Measurements from ENCODE around the gene PAIP2B. TPM values are rescaled to one million over a fixed set of nuclear protein-coding genes. Genes with fewer than 3 reads are reported as not detected.

Gene PAIP2B
- total and polyA plus RNA-seq, 9 of the 15 experiments (the other 6 are each of a cell fraction or from before 2014, with no cell fraction given) = 0.18 to 0.38 (median 0.25) TPM

- H2AFZ ChIP-seq (ENCODE audit: low read depth, low read length) = no peak overlapping the region
- no peak for ATAC-seq
- no peak overlapping the region for H3K9ac ChIP-seq (ENCODE audit: insufficient read depth in 1 of 2, low read depth in 2 of 2, low read length in 2 of 2)
- peaks cover 7 to 8% of the 10 kb centered on the region in 2 experiments; a peak in 2 of 5 replicates for H3K27me3 ChIP-seq (ENCODE audit: control insufficient read depth in 2 of 2, insufficient read depth in 2 of 2, low read length in 2 of 2)
- ChIA-PET CTCF (ENCODE audit: low intra/inter-chr PET ratio) (no interaction called here), POLR2A (no interaction called here)
- H3K9me3 ChIP-seq (replicated peaks; ENCODE audit: control insufficient read depth, insufficient read depth, low read depth, low read length) = no peaks in the 10 kb centered on the region
- no peak overlapping the region for H3K4me3 ChIP-seq
- H4K20me1 ChIP-seq (replicated peaks; ENCODE audit: control insufficient read depth, insufficient read depth, low read length) = no peaks in the 10 kb centered on the region
- FAIRE-seq = no peak
- DNase-seq (ENCODE audit: extremely low read depth in 1 of 4, low spot score in 3 of 4) = no peak
- BruUV-seq (replicated peaks) = no TSS peak
- H3K79me2 ChIP-seq (ENCODE audit: control insufficient read depth, insufficient read depth, low read length) = no peaks in the 10 kb centered on the region
- in situ Hi-C loops (cut with MboI) = no loop called here
- H3K9me1 ChIP-seq (ENCODE audit: control insufficient read depth, insufficient read depth, low read length) = no peaks in the 10 kb centered on the region
- TF ChIP-seq TBL1XR1 (IDR thresholded peaks at IDR 0.05; ENCODE audit: low read length in 2 of 2) = no peak
- no peak for TF ChIP-seq TRIM25 (IDR thresholded peaks at IDR 0.05; ENCODE audit: borderline replicate concordance)
- TF ChIP-seq PCBP1 (IDR thresholded peaks at IDR 0.05; ENCODE audit: low read depth, low read length, poor library complexity, severe bottlenecking) = no peak
- TF ChIP-seq, protein P1, sequence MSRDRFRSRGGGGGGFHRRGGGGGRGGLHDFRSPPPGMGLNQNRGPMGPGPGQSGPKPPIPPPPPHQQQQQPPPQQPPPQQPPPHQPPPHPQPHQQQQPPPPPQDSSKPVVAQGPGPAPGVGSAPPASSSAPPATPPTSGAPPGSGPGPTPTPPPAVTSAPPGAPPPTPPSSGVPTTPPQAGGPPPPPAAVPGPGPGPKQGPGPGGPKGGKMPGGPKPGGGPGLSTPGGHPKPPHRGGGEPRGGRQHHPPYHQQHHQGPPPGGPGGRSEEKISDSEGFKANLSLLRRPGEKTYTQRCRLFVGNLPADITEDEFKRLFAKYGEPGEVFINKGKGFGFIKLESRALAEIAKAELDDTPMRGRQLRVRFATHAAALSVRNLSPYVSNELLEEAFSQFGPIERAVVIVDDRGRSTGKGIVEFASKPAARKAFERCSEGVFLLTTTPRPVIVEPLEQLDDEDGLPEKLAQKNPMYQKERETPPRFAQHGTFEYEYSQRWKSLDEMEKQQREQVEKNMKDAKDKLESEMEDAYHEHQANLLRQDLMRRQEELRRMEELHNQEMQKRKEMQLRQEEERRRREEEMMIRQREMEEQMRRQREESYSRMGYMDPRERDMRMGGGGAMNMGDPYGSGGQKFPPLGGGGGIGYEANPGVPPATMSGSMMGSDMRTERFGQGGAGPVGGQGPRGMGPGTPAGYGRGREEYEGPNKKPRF (IDR thresholded peaks at IDR 0.05; ENCODE audit: low read depth, low read length) = no peak
- no peak for TF ChIP-seq HNRNPK (IDR thresholded peaks at IDR 0.05; ENCODE audit: low read depth, low read length, poor library complexity, severe bottlenecking)
- TF ChIP-seq POLR2G (IDR thresholded peaks at IDR 0.05; ENCODE audit: low read depth, low read length) = no peak
- no peak for TF ChIP-seq ZFP1 (CRISPR knock-in tag; IDR thresholded peaks at IDR 0.05)
- no peak for TF ChIP-seq HBP1 (CRISPR knock-in tag; IDR thresholded peaks at IDR 0.05)
- no peak for TF ChIP-seq L3MBTL2 (IDR thresholded peaks at IDR 0.05)
- no peak for TF ChIP-seq U2AF1 (optimal IDR thresholded peaks at IDR 0.05; ENCODE audit: low read depth, low read length)
- no peak for TF ChIP-seq FOXM1 (IDR thresholded peaks at IDR 0.05; ENCODE audit: low read depth)
- no peak for TF ChIP-seq FOXM1 (CRISPR knock-in tag; IDR thresholded peaks at IDR 0.05; ENCODE audit: low read depth)
- TF ChIP-seq FOSL1 (tag; conservative IDR thresholded peaks at IDR 0.05) = no peak
- no peak for TF ChIP-seq RBBP5 (IDR thresholded peaks at IDR 0.05; ENCODE audit: borderline replicate concordance, insufficient read depth, low read length, poor library complexity, severe bottlenecking)
- no peak for TF ChIP-seq MYNN (IDR thresholded peaks at IDR 0.05)
- TF ChIP-seq MYNN (CRISPR knock-in tag; IDR thresholded peaks at IDR 0.05) = no peak
- TF ChIP-seq BDP1 (IDR thresholded peaks at IDR 0.05; ENCODE audit: insufficient read depth, insufficient read length) = no peak
- H3K27ac ChIP-seq (ENCODE audit: extremely low read depth, low read depth, low read length) = no peak overlapping the region
- no peaks in the 10 kb centered on the region for H3K4me1 ChIP-seq (replicated peaks in 1 of 2; ENCODE audit: control insufficient read depth in 2 of 2, insufficient read depth in 2 of 2, low read length in 2 of 2)
- H3K36me3 ChIP-seq (ENCODE audit: control insufficient read depth, insufficient read depth, low read length) = no peaks in the 10 kb centered on the region
- WGBS (ENCODE audit: insufficient coverage, low coverage, missing lambda C conversion rate) = 0% methylated on average over 2 of the region's 2 CpGs
- intact Hi-C loops (cut with micrococcal nuclease) = no loop called here
- H3K4me2 ChIP-seq (ENCODE audit: insufficient read depth, low read length) = no peak overlapping the region
Measured at GRCh38 chr2:71208756-71209155, 18.1 kb downstream of the PAIP2B start.

Measured in K562 (cell line).